Medulla oblongata (tissue), 1 donor: Measurements from ENCODE around the gene PTPDC1.

ENCODE experiments used
- DNase-seq: peaks from one replicate; pipeline ENCODE4 v3.0.0-alpha.2; 2015; ENCODE audit errors: extremely low spot score

PTPDC1 gene, protein sequence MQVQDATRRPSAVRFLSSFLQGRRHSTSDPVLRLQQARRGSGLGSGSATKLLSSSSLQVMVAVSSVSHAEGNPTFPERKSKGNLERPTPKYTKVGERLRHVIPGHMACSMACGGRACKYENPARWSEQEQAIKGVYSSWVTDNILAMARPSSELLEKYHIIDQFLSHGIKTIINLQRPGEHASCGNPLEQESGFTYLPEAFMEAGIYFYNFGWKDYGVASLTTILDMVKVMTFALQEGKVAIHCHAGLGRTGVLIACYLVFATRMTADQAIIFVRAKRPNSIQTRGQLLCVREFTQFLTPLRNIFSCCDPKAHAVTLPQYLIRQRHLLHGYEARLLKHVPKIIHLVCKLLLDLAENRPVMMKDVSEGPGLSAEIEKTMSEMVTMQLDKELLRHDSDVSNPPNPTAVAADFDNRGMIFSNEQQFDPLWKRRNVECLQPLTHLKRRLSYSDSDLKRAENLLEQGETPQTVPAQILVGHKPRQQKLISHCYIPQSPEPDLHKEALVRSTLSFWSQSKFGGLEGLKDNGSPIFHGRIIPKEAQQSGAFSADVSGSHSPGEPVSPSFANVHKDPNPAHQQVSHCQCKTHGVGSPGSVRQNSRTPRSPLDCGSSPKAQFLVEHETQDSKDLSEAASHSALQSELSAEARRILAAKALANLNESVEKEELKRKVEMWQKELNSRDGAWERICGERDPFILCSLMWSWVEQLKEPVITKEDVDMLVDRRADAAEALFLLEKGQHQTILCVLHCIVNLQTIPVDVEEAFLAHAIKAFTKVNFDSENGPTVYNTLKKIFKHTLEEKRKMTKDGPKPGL

GRCh38 chr9:94084314-94084713 lies at the start of gene PTPDC1:
TSS of gene PTPDC1 (plus strand) at chr9:94084464. CDS start at chr9:94084531, 67 bp downstream.
- DNase-seq: peak; percentile 95

- DNase-seq: no peak
Measured at GRCh38 chr9:94034511-94034910, 49.8 kb upstream of the PTPDC1 start.

DNA sequence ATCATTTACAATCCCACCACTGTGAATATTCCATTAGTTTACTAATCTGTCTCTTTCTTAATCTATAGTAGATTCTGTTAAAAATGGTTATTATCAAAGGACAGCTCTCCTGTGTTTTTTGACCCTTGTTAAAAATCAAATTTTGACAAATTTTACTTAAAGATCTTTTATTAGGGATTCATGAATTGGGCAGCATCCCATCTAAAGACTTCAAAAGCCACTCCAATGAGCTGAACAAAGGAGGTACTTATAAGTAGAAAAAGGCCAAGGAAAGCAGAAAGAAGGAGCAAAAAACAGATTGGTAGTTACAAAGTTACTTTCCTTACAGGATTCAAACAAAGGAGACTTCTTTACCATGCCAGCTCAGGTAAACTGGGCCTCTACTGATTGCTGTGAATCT lies 44.5 kb upstream of the PTPDC1 start:
- no peak for DNase-seq

- no peak for DNase-seq
Measured at GRCh38 chr9:94042516-94043360, 41.5 kb upstream of the PTPDC1 start.

DNA sequence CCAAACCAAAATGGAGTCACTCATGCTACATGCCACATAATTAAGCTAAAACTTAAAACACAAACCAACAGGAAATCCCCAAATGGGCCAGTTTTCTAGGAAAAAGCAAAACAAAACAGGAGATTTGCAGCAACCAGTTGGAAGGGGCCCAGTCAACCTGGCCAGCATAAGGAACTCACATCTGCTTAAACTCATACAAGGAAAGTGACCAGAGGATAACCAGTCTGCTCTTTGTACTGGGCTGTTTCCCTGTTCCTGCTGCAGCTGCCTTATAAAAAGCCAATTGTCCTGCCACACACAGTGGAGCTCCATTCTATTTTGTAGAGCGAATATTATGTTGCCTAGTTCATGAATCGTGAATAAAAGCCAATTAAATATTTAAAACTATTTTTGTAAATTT lies 29.5 kb upstream of the PTPDC1 start:
- peak; percentile 60 for DNase-seq

DNA sequence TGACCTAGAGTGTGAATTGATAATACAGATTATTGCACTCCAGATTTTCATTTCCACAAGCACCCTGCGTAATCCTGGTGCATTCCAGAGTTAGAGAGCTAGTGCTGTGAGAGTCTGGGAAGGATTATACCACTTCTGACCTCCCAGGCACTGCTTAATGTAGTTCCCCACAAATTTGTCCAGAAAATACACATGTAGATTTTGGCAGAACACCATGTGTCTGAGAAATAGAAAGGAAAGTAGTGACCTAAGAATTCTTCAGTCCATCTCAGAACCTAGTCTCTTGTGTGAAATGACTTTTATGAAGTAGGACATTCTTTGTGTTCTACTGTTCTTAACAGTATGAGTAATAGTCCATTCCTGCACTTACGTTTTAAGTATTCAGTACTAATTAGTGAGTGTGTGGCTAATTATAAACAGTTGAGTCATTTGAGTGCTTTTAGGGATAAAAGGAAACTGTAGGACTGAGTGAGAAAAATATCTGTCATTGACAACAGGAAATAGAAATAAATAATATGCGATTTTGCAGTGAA lies 27.8 kb upstream of the PTPDC1 start:
- peak; percentile 22 for DNase-seq

DNA sequence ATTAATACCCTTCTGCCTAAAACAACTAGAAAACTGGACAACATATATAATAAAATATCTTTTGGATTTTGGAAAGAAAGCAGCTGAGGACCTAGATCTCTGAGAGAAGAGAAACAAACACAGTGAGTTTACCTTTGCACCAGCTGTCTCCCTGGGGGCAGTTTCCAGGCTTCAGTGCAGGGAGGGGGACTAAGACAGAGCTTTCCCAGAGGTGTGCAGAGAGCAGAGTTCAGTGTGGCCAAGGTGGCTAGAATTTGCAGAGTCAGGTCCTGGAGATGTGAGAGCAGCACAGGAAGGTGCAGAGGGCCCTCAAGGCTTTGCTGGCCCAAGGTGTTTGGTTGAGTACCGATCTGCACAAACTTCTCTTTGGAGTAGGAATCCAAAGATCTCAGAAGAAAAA lies 26.3 kb upstream of the PTPDC1 start:
- DNase-seq: no peak

- DNase-seq: no peak
Measured at GRCh38 chr9:94061864-94062263, 22.4 kb upstream of the PTPDC1 start.

DNA sequence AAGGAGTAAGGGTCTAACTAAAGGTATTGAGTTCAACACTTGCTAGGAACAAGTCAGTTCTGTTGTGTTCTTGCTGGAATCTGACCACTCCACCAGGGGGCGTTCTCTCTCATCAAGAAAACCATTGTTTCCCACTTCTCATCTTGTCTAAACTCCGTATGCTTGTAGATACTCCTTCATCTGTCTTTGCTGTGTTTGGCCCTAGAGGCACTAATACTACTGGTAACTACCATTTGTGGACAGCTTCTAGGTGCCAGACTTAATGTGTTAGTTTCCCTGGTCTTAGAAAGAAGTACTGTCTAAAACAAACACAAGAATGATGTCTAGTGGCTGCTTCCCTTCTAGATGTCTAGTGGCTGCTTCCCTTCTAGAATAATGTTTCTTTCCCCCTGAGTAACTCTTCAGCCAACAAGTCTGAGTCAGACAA lies 18.7 kb upstream of the PTPDC1 start:
- peak; percentile 96 for DNase-seq

- no peak for DNase-seq
Measured at GRCh38 chr9:94068257-94068656, 16.0 kb upstream of the PTPDC1 start.

- DNase-seq: no peak
Measured at GRCh38 chr9:94076557-94076956, 7.7 kb upstream of the PTPDC1 start.

- no peak for DNase-seq
Measured at GRCh38 chr9:94078086-94078485, 6.2 kb upstream of the PTPDC1 start.

DNA sequence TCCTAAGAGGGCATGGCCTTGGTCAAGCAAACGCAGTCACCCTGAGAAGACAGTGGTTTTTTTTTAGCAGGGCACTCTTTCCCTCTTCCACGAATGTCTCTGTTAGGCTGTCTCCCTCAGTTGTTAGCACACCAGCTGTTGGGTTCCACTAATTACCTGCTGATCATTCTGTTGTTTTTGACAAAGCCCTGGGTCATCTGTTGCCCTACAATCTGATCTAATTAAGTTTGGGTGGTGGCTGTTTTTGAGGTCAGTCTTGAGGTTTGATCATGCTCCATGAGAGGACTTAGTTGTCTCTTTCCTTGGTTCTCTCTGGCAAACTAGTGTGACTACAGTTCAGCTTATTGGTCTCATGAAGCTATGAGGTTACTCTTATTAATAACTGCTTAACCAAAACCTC lies 5.0 kb upstream of the PTPDC1 start:
- DNase-seq: no peak

DNA sequence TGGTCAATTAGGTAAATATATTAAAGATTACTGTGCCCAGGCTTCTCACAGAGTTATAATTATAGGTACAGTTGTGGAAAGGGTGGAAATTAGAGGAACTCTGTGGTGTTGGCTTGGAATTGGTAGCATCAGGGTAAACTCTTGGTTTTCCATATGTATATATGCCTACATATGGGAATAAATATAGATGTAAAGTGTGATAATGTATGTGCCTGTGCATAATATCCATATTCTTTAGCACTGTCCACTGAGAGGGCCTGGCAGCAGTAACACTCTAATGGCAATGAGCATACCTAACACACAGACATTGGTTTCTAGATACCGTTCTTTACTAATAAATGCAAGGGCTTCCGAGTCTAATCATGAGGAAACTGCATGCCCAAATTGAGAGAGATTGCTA lies 4.0 kb upstream of the PTPDC1 start:
- DNase-seq: no peak

GRCh38 chr9:94081435-94081834 lies 2.8 kb upstream of the PTPDC1 start:
- DNase-seq: no peak

DNA sequence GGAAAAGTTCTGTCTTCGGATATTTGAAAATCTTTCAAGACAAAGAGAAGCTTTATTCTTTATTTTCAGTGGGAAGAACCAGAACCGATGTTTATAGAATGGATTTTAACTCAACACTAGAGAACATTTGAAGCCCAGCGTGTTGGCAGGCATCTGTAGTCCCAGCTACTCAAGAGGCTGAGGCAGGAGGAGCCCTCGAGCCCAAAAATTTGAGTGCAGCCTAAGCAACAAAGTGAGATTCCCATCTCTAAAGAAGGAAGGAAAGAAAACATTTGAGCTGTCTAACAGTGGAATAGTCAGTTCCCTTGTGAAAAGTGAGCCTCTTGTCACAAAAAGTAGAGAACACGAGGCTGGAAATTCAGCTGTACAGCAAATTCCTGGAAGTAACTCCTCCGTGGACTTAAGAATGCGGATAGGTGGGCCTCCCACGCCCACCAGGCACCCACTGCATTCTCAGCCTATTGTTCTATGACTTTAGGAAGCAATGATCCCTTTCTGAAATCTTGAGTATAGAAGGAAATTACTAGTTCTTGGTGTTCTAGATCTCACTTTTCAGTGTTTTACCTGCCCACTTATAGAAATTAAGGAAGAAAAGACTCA lies 2.3 kb upstream of the PTPDC1 start:
- no peak for DNase-seq

DNA sequence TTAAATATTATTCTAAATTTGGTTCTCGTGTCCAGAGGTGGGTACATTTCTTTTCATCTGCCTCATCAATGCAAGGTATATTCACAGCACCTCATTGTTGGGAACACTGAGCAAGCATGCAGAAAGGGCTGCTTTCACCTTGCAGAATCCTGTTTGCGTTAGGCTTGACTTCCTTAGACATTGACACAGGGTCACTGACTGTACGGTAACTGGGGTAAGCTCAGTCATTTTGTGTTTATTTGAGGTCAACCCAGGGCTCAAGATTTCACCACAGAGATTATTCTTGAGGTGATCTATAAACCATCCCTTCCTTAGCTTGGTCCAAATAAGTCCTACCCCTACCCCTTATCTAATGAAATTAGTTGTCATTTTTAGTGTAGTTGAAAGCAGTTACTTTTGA lies 1.7 kb upstream of the PTPDC1 start:
- no peak for DNase-seq

DNA sequence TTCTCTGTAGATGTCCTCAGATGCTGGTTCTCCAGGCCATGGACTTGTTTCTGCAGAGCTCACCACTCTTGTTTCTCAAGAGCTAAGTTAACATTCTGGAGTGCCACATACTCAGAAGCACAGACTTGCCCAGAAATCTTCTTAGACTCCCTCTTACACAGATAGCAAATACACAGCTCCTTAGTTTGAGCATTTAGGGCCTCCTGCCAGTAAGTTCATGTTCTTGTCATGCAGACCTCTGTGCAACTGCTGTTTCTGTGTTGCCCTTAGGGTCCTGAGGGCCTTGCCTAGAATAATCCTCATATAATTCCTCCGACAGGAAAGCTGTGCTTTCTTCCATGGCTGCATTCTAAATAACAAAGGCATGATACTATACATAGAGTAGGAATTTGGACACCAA lies 1.3 kb upstream of the PTPDC1 start:
- DNase-seq: peak; percentile 33

DNA sequence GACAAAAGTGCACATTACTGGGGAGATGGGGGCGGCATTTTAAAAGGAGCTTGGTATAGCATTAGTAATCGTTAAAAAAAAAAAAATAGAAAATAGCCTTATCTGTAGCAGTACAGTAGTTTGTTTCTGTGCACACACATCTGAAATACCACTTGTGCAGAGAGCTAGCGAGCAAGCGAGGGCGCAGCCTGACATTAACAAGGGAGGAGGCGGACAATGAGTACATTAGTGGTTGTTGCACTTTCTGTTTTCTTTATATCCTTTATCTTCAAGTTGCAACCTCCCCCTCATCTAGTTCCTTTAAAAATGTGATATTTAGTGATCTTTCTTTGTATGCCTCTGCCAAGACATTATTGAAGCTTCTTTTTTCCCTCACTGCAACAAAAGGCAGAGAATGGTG lies 880 bp upstream of the PTPDC1 start:
- peak; percentile 66 for DNase-seq

GRCh38 chr9:94085062-94085639 lies 887 bp downstream of the PTPDC1 start:
- DNase-seq: peak; percentile 46
